ENCODE results near the gene ZNF385C.

The ZNF385C gene

GRCh38 chr17:42077755-42078154 lies 20.5 kb downstream of the ZNF385C start:
- no peak for DNase-seq (ENCODE audit: low read depth in 2 of 2)

GRCh38 chr17:42076797-42077559 lies 21.3 kb downstream of the ZNF385C start:
- DNase-seq (ENCODE audit: low read depth in 2 of 2), result no peak

- no peak for DNase-seq (ENCODE audit: low read depth in 2 of 2)
Observed at GRCh38 chr17:42075789-42076188, 22.5 kb downstream of the ZNF385C start.

GRCh38 chr17:42072323-42073187 lies 25.7 kb downstream of the ZNF385C start:
- no peak for DNase-seq (ENCODE audit: low read depth in 2 of 2)

- no peak for DNase-seq (ENCODE audit: low read depth in 2 of 2)
Observed at GRCh38 chr17:42071810-42072209, 26.5 kb downstream of the ZNF385C start.

- DNase-seq (ENCODE audit: low read depth in 2 of 2), result no peak
Observed at GRCh38 chr17:42068979-42069378, 29.3 kb downstream of the ZNF385C start.

- DNase-seq (ENCODE audit: low read depth in 2 of 2), result peak; percentile 50 to 68
Observed at GRCh38 chr17:42067371-42068091, 30.7 kb downstream of the ZNF385C start.

- DNase-seq (ENCODE audit: low read depth in 2 of 2), result no peak
Observed at GRCh38 chr17:42065201-42065600, 33.1 kb downstream of the ZNF385C start.

- no peak for DNase-seq (ENCODE audit: low read depth in 2 of 2)
Observed at GRCh38 chr17:42062681-42063080, 35.6 kb downstream of the ZNF385C start.

- DNase-seq (ENCODE audit: low read depth in 2 of 2), result no peak
Observed at GRCh38 chr17:42061646-42062487, 36.4 kb downstream of the ZNF385C start.

GRCh38 chr17:42060231-42060630 lies 38.0 kb downstream of the ZNF385C start:
- DNase-seq (ENCODE audit: low read depth in 2 of 2), result no peak

GRCh38 chr17:42059815-42060214 lies 38.5 kb downstream of the ZNF385C start:
- DNase-seq (ENCODE audit: low read depth in 2 of 2), result no peak

GRCh38 chr17:42058063-42058462 lies 40.2 kb downstream of the ZNF385C start:
- no peak for DNase-seq (ENCODE audit: low read depth in 2 of 2)

- no peak for DNase-seq (ENCODE audit: low read depth in 2 of 2)
Observed at GRCh38 chr17:42056635-42057034, 41.6 kb downstream of the ZNF385C start.

GRCh38 chr17:42055496-42055895 lies 42.8 kb downstream of the ZNF385C start:
- DNase-seq (ENCODE audit: low read depth in 2 of 2), result no peak

GRCh38 chr17:42055027-42055426 lies 43.2 kb downstream of the ZNF385C start:
- no peak for DNase-seq (ENCODE audit: low read depth in 2 of 2)

GRCh38 chr17:42053731-42054500 lies 44.4 kb downstream of the ZNF385C start:
- DNase-seq (ENCODE audit: low read depth in 2 of 2), result no peak

- no peak for DNase-seq (ENCODE audit: low read depth in 2 of 2)
Observed at GRCh38 chr17:42052346-42052877, 45.9 kb downstream of the ZNF385C start.

GRCh38 chr17:42051645-42052044 lies 46.6 kb downstream of the ZNF385C start:
- DNase-seq (ENCODE audit: low read depth in 2 of 2), result no peak

GRCh38 chr17:42051013-42051400 lies 47.3 kb downstream of the ZNF385C start:
- DNase-seq (ENCODE audit: low read depth in 2 of 2), result no peak
